Measurements from ENCODE around the gene AHCYL1.

- TF ChIP-seq CTCF (IDR thresholded peaks at IDR 0.05 in 8 of 11, conservative IDR thresholded peaks at IDR 0.05 in 3 of 11) (no peak), POLR2AphosphoS5 (IDR thresholded peaks at IDR 0.05) (no peak)
Measured at GRCh38 chr1:109947582-109948284, 36.8 kb upstream of the AHCYL1 start.
